ENCODE results near the gene IFI27L1.

The IFI27L1 gene

GRCh38 chr14:94043756-94044475, 37.2 kb upstream of the IFI27L1 start:
- TF ChIP-seq EZH2phosphoT487 (IDR thresholded peaks at IDR 0.05; ENCODE audit: low read depth) (no peak), CTCF (IDR thresholded peaks at IDR 0.05; ENCODE audit: low read depth, low read length) (no peak)
- Histone ChIP-seq H2AFZ (ENCODE audit: low read depth, low read length) (no peak overlapping the region), H3K27me3 (ENCODE audit: low read depth, low read length) (no peaks in the 10 kb centered on the region)

GRCh38 chr14:94044476-94045091, 36.5 kb upstream of the IFI27L1 start:
- H3K27me3 ChIP-seq (ENCODE audit: low read depth, low read length): no peaks in the 10 kb centered on the region
- H3K79me2 ChIP-seq (ENCODE audit: low read length): no peaks in the 10 kb centered on the region
- no peak overlapping the region for H3K4me2 ChIP-seq (ENCODE audit: low read length)
- no peak overlapping the region for H3K9ac ChIP-seq (ENCODE audit: low read length)
- TF ChIP-seq EZH2phosphoT487 (IDR thresholded peaks at IDR 0.05; ENCODE audit: low read depth) (no peak), CTCF (IDR thresholded peaks at IDR 0.05; ENCODE audit: low read depth, low read length) (no peak)
- no peak overlapping the region for H3K27ac ChIP-seq (ENCODE audit: low read length)
- no peaks in the 10 kb centered on the region for H4K20me1 ChIP-seq (ENCODE audit: insufficient read depth, low read length)
- H3K4me1 ChIP-seq (ENCODE audit: low read length): no peaks in the 10 kb centered on the region
- H2AFZ ChIP-seq (ENCODE audit: low read depth, low read length): no peak overlapping the region
- H3K36me3 ChIP-seq (replicated peaks; ENCODE audit: low read depth, low read length): peaks cover 45% of the 10 kb centered on the region
- H3K9me3 ChIP-seq (ENCODE audit: insufficient read depth, low read length): no peaks in the 10 kb centered on the region
- H3K4me3 ChIP-seq (ENCODE audit: low read length): no peak overlapping the region

More at GRCh38 chr14:94043756-94044475, 37.2 kb upstream of the IFI27L1 start:
- H3K4me2 ChIP-seq (ENCODE audit: low read length): no peak overlapping the region
- no peaks in the 10 kb centered on the region for H3K9me3 ChIP-seq (ENCODE audit: insufficient read depth, low read length)
- H3K79me2 ChIP-seq (ENCODE audit: low read length): no peaks in the 10 kb centered on the region
- H3K4me1 ChIP-seq (ENCODE audit: low read length): no peaks in the 10 kb centered on the region
- H3K4me3 ChIP-seq (ENCODE audit: low read length): no peak overlapping the region
- no peak overlapping the region for H3K27ac ChIP-seq (ENCODE audit: low read length)
- H4K20me1 ChIP-seq (ENCODE audit: insufficient read depth, low read length): no peaks in the 10 kb centered on the region
- no peak overlapping the region for H3K9ac ChIP-seq (ENCODE audit: low read length)
- H3K36me3 ChIP-seq (replicated peaks; ENCODE audit: low read depth, low read length): peaks cover 39% of the 10 kb centered on the region

- Histone ChIP-seq H3K9me3 (ENCODE audit: insufficient read depth, low read length) (no peaks in the 10 kb centered on the region), H3K36me3 (replicated peaks; ENCODE audit: low read depth, low read length) (peaks cover 50% of the 10 kb centered on the region), H3K9ac (ENCODE audit: low read length) (no peak overlapping the region), H3K27me3 (ENCODE audit: low read depth, low read length) (no peaks in the 10 kb centered on the region), H4K20me1 (ENCODE audit: insufficient read depth, low read length) (0 out of 2 replicates have a peak, but pooled peaks cover 4% of the 10 kb centered on the region), H3K79me2 (ENCODE audit: low read length) (no peaks in the 10 kb centered on the region), H3K4me2 (ENCODE audit: low read length) (no peak overlapping the region), H3K27ac (ENCODE audit: low read length) (no peak overlapping the region), H3K4me1 (ENCODE audit: low read length) (no peaks in the 10 kb centered on the region), H3K4me3 (ENCODE audit: low read length) (no peak overlapping the region), H2AFZ (ENCODE audit: low read depth, low read length) (no peak overlapping the region)
- no peak for TF ChIP-seq CTCF (IDR thresholded peaks at IDR 0.05; ENCODE audit: low read depth, low read length)
- no peak for TF ChIP-seq EZH2phosphoT487 (IDR thresholded peaks at IDR 0.05; ENCODE audit: low read depth)
These were observed 36.0 kb upstream of the IFI27L1 start for GRCh38 chr14:94045101-94045500.

GRCh38 chr14:94045563-94046345, 35.4 kb upstream of the IFI27L1 start:
- no peak overlapping the region for H3K4me2 ChIP-seq (ENCODE audit: low read length)
- H3K27me3 ChIP-seq (ENCODE audit: low read depth, low read length): no peaks in the 10 kb centered on the region
- no peak overlapping the region for H3K27ac ChIP-seq (ENCODE audit: low read length)
- no peaks in the 10 kb centered on the region for H3K79me2 ChIP-seq (ENCODE audit: low read length)
- H3K4me1 ChIP-seq (ENCODE audit: low read length): no peaks in the 10 kb centered on the region
- TF ChIP-seq EZH2phosphoT487 (IDR thresholded peaks at IDR 0.05; ENCODE audit: low read depth): no peak
- no peak for TF ChIP-seq CTCF (IDR thresholded peaks at IDR 0.05; ENCODE audit: low read depth, low read length)
- H2AFZ ChIP-seq (ENCODE audit: low read depth, low read length): no peak overlapping the region
- H3K4me3 ChIP-seq (ENCODE audit: low read length): no peak overlapping the region
- no peak overlapping the region for H3K9ac ChIP-seq (ENCODE audit: low read length)
- peaks cover 56% of the 10 kb centered on the region for H3K36me3 ChIP-seq (replicated peaks; ENCODE audit: low read depth, low read length)
- H3K9me3 ChIP-seq (ENCODE audit: insufficient read depth, low read length): no peaks in the 10 kb centered on the region
- 0 out of 2 replicates have a peak, but pooled peaks cover 5% of the 10 kb centered on the region for H4K20me1 ChIP-seq (ENCODE audit: insufficient read depth, low read length)
